A549 (cell line): ENCODE results near the gene TM4SF1. TPM values are rescaled to one million over a fixed set of nuclear protein-coding genes. Genes with fewer than 3 reads are reported as not detected.
A peak's percentile ranks its signal among the peaks of the same experiment; 100 is the strongest.

ENCODE experiments used
- ATAC-seq, 2 experiments: fragments of 200-7000 bp in 1 of 2; fragments of >200 bp in 1 of 2; cut with Nextera tagmentation in 1 of 2; cut with Tn5 transposase in 1 of 2; 3 replicates each; pipeline versions ENCODE4 v1.8.0 to v1.9.1; 2018 to 2020; ENCODE audit warnings: mild to moderate bottlenecking in 1 of 2, moderate library complexity in 1 of 2
- CTCF ChIA-PET: fragments of 300-600 bp; sonication (Branson Sonifier 250); formaldehyde crosslinking; extraction: SDS; loops from one replicate; lab custom pipeline; 2021; ENCODE audit warnings: antibody characterized with exemption, inconsistent platforms; lab: Yijun Ruan, JAX
- POLR2A ChIA-PET: fragments of 350-600 bp; formaldehyde crosslinking; extraction: SDS; loops from one replicate; lab custom pipeline; 2021; ENCODE audit warnings: antibody characterized with exemption, inconsistent platforms; lab: Yijun Ruan, JAX
- DNase-seq, 2 experiments: peaks; one replicate each; pipeline versions ENCODE4 v3.0.0 to v3.0.0-alpha.2; 2011 to 2016; ENCODE audit warnings: low read depth in 1 of 2, low spot score in 1 of 2
- FAIRE-seq: peaks from 2 replicates; lab custom pipeline; 2011; peaks lifted over from hg19 to GRCh38; lab: Jason Lieb, UNC
- H3K27ac ChIP-seq, 2 experiments: fragments of >200 bp; sonication (Bioruptor Twin); formaldehyde crosslinking; 3 replicates each; pipeline ENCODE4 v1.5.1; 2016 to 2017
- H3K4me1 ChIP-seq: fragments of >200 bp; sonication (Bioruptor Twin); formaldehyde crosslinking; 3 replicates; pipeline ENCODE4 v1.6.1; 2016
- H3K4me2 ChIP-seq: fragments of >200 bp; sonication (Bioruptor Twin); formaldehyde crosslinking; 3 replicates; pipeline ENCODE4 v1.6.1; 2016
- H3K4me3 ChIP-seq: fragments of >200 bp; sonication (Bioruptor Twin); formaldehyde crosslinking; 3 replicates; pipeline ENCODE4 v1.5.1; 2016
- H3K9me3 ChIP-seq: fragments of >200 bp; sonication (Bioruptor Twin); formaldehyde crosslinking; 3 replicates; pipeline ENCODE4 v1.6.1; 2016
- EP300 ChIP-seq, 2 experiments: fragments of >200 bp; sonication (Bioruptor Twin); formaldehyde crosslinking; IDR thresholded peaks; 2 replicates in 1 of 2; 3 replicates in 1 of 2; pipeline ENCODE4 v1.6.1; 2016 to 2017
- FOXS1 ChIP-seq: fragments of 250-450 bp; sonication (Bioruptor Pico); IDR thresholded peaks from 2 replicates; pipeline ENCODE4 v1.5.0; 2020; ENCODE audit warnings: mild to moderate bottlenecking, moderate library complexity
- HES2 ChIP-seq: fragments of >200 bp; sonication (Bioruptor Twin); formaldehyde crosslinking; IDR thresholded peaks from 2 replicates; pipeline ENCODE4 v1.6.1; 2016
- HOXB5 ChIP-seq: fragments of 250-450 bp; sonication (Bioruptor Pico); IDR thresholded peaks from 2 replicates; pipeline ENCODE4 v1.5.0; 2020; ENCODE audit warnings: mild to moderate bottlenecking, moderate library complexity
- JUN ChIP-seq, 2 experiments: fragments of >200 bp; sonication (Bioruptor Twin); formaldehyde crosslinking; IDR thresholded peaks; 2 replicates in 1 of 2; 3 replicates in 1 of 2; pipeline ENCODE4 v1.6.1; 2016 to 2017
- MAFK ChIP-seq: fragments of 450-650 bp; IDR thresholded peaks from 2 replicates; pipeline ENCODE4 v1.6.1; 2014; ENCODE audit not compliant: partially characterized antibody
- MYC ChIP-seq: IDR thresholded peaks from 2 replicates; pipeline ENCODE4 v1.6.1; 2012; ENCODE audit warnings: mild to moderate bottlenecking, inconsistent platforms, low read length, improper control_type of control experiment, borderline replicate concordance
- POLR2AphosphoS2 ChIP-seq: conservative IDR thresholded peaks from 2 replicates; pipeline ENCODE4 v1.6.1; 2012; ENCODE audit warnings: low read length, improper control_type of control experiment, inconsistent platforms
- RARB ChIP-seq: fragments of 250-450 bp; sonication (Bioruptor Pico); IDR thresholded peaks from 2 replicates; pipeline ENCODE4 v1.8.0; 2021; ENCODE audit warnings: mild to moderate bottlenecking, moderate library complexity
- REST ChIP-seq: fragments of 200-600 bp; sonication (generic); IDR thresholded peaks from 2 replicates; pipeline ENCODE4 v1.6.1; 2016; ENCODE audit warnings: antibody characterized with exemption, mild to moderate bottlenecking, moderate library complexity
- RFX5 ChIP-seq: fragments of 450-650 bp; IDR thresholded peaks from 2 replicates; pipeline ENCODE4 v1.7.1; 2014; ENCODE audit warnings: antibody characterized with exemption, mild to moderate bottlenecking, moderate library complexity
- RNF2 ChIP-seq: fragments of 200-600 bp; sonication (generic); IDR thresholded peaks from 2 replicates; pipeline ENCODE4 v1.6.1; 2016; ENCODE audit warnings: low read depth, mild to moderate bottlenecking, antibody characterized with exemption, moderate library complexity, borderline replicate concordance
- SMC3 ChIP-seq: fragments of >200 bp; sonication (Bioruptor Twin); formaldehyde crosslinking; IDR thresholded peaks from 3 replicates; pipeline ENCODE4 v1.6.1; 2018; ENCODE audit warnings: inconsistent platforms
- TFCP2L1 ChIP-seq: fragments of 250-450 bp; sonication (Bioruptor Pico); IDR thresholded peaks from 2 replicates; pipeline ENCODE4 v1.5.0; 2021; ENCODE audit warnings: mild to moderate bottlenecking
- ZFP36 ChIP-seq: fragments of 450-650 bp; IDR thresholded peaks from 2 replicates; pipeline ENCODE4 v1.6.1; 2014; ENCODE audit warnings: borderline replicate concordance; ENCODE audit not compliant: partially characterized antibody
- WGBS: methylation state at CpG from one replicate; pipeline ENCODE4 v1.1.6; 2017; ENCODE audit errors: missing lambda C conversion rate; 5-methylcytosine and 5-hydroxymethylcytosine counted together
- polyA plus RNA-seq, 4 experiments: library from polyadenylated mRNA; depleted of rRNA in 3 of 4; stranded (reverse); fragments of >200 nt; fragmentation: RNase III in 1 of 4; extraction: RNeasy Plus Mini Kit Qiagen cat#74134 plus additional on column Dnase treatment in 1 of 4; gene quantifications; 2 replicates in 3 of 4; 3 replicates in 1 of 4; pipeline ENCODE4 v1.2.3, GENCODE V29; 2011 to 2017
- TF ChIP-seq, protein P1 (sequence below): fragments of 450-650 bp; IDR thresholded peaks from 2 replicates; pipeline ENCODE4 v1.6.1; 2014; ENCODE audit warnings: antibody characterized with exemption
- TF ChIP-seq, protein P2 (sequence below): IDR thresholded peaks from 2 replicates; pipeline ENCODE4 v1.6.1; 2012

TM4SF1 gene
- polyA plus RNA-seq, 2 of the 4 experiments (the other 2 are of a cell fraction), result 828 to 1,208 TPM

DNA sequence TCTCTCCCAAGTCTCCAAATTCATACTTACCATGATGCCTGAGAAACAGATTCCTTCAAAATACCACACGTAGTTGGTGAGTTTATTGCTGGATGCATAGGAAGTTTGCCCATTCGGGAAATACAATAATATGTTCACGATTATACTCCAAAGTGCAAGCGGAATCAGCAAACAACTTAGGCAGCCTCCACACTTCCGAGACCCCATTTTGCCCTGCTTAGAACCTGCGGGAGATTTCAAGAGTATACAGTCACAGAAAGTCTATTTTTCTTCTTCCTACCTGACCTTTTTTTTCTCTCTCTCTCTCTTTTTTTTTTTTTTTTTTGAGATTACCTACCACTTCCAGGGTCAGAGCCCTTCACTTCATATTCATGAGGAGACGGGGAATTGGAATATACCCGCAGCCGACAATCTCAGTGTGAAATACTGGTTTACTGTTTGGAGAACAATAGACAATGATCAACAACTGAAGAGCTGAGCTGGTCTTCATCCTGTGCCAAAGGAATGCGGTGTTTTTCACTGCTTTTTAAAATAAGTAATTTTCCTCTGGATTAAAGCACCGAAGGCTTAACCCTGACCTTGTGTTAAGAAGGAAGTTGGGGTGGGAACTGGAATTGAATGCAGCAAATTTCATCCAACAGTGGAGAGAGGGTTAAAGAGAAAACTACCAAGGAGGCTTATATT is 44.1 kb downstream of the TM4SF1 start, which contains the start of gene TM4SF18:
Gene TM4SF18, minus strand, starts transcription at position 461 of the 684 bp plus-strand sequence. Its CDS starts 254 bp downstream, at position 207.
- peak within 1 kb of the TSS; percentile 91 for H3K27ac ChIP-seq
- ChIA-PET CTCF (interaction anchor here (0.7 to 3.8 kb wide), 37 partner anchors 9 to 379 kb away, joined by 3 to 27 read pairs (median 5); no protein-coding TSS in a partner anchor), POLR2A (interaction anchor here (1.0 to 2.1 kb wide), 4 partner anchors 18 to 56 kb away, joined by 3 to 8 read pairs (median 5); no protein-coding TSS in a partner anchor)
- no peaks in the 10 kb centered on the region for H3K9me3 ChIP-seq
- H3K4me1 ChIP-seq, result peaks cover 67% of the 10 kb centered on the region
- ATAC-seq, result peak; percentile 26 to 62; a peak in 5 of 6 replicates
- WGBS, result 2% methylated on average over 11 of the region's 11 CpGs
- peak within 1 kb of the TSS; percentile 77 for H3K4me2 ChIP-seq
- peak; percentile 92 for FAIRE-seq
- TF ChIP-seq, protein P1, sequence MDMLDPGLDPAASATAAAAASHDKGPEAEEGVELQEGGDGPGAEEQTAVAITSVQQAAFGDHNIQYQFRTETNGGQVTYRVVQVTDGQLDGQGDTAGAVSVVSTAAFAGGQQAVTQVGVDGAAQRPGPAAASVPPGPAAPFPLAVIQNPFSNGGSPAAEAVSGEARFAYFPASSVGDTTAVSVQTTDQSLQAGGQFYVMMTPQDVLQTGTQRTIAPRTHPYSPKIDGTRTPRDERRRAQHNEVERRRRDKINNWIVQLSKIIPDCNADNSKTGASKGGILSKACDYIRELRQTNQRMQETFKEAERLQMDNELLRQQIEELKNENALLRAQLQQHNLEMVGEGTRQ, result no peak
- TF ChIP-seq MYC, result 0 out of 2 replicates have a peak, but pooled peaks have one; percentile 11
- TF ChIP-seq, all 56 proteins: peak for 1
- DNase-seq, result peak in 1 of 2 experiments; percentile 36
- H3K4me3 ChIP-seq, result peak within 1 kb of the TSS; percentile 39

GRCh38 chr3:149332771-149333170 is 44.7 kb downstream of the TM4SF1 start:
- Histone ChIP-seq H3K4me1 (peaks cover 70% of the 10 kb centered on the region), H3K9me3 (no peaks in the 10 kb centered on the region), H3K4me3 (peak overlapping the region; percentile 39), H3K27ac (peak overlapping the region; percentile 91), H3K4me2 (peak overlapping the region; percentile 77)
- peak in 1 of 2 experiments; percentile 24 for DNase-seq
- CTCF ChIA-PET, result interaction anchor here (0.9 to 3.8 kb wide), 17 partner anchors 8 to 379 kb away, joined by 3 to 27 read pairs (median 6); no protein-coding TSS in a partner anchor
- POLR2A ChIA-PET, result interaction anchor here (1.0 to 2.1 kb wide), 3 partner anchors 32 to 203 kb away, joined by 3 to 8 read pairs (median 6); partner anchors contain the start of gene HPS3
- TF ChIP-seq HOXB5 (CRISPR knock-in tag), result no peak
- TF ChIP-seq FOXS1 (CRISPR knock-in tag), result no peak
- no peak for TF ChIP-seq TFCP2L1
- no peak for TF ChIP-seq JUN (IDR thresholded peaks at IDR 0.05)
- TF ChIP-seq REST, result no peak
- TF ChIP-seq RARB, result no peak
- TF ChIP-seq POLR2AphosphoS2, result no peak
- TF ChIP-seq RFX5, result no peak
- no peak for TF ChIP-seq RNF2
- TF ChIP-seq, protein P2, sequence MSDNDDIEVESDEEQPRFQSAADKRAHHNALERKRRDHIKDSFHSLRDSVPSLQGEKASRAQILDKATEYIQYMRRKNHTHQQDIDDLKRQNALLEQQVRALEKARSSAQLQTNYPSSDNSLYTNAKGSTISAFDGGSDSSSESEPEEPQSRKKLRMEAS, result no peak
- no peak for TF ChIP-seq ZFP36
- no peak for TF ChIP-seq EP300 (IDR thresholded peaks at IDR 0.05)
- no peak for TF ChIP-seq HES2
- no peak for FAIRE-seq
- peak in 1 of 2 experiments; percentile 21; a peak in 4 of 6 replicates for ATAC-seq

GRCh38 chr3:149332227-149332765 is 45.2 kb downstream of the TM4SF1 start:
- DNase-seq, result no peak
- peak; percentile 86 for FAIRE-seq
- TF ChIP-seq MAFK, result peak; percentile 88
- TF ChIP-seq ZFP36, result no peak
- no peak for TF ChIP-seq SMC3
- TF ChIP-seq, all 56 proteins: peak for 1
- ATAC-seq, result no peak
- POLR2A ChIA-PET, result interaction anchor here (1.0 to 2.1 kb wide), 3 partner anchors 32 to 203 kb away, joined by 3 to 8 read pairs (median 6); partner anchors contain the start of gene HPS3
- Histone ChIP-seq H3K4me3 (peak overlapping the region; percentile 39), H3K4me2 (peak overlapping the region; percentile 77), H3K27ac (peak overlapping the region; percentile 91), H3K9me3 (no peaks in the 10 kb centered on the region), H3K4me1 (peaks cover 74% of the 10 kb centered on the region)
- WGBS, result 2% methylated on average over 1 of the region's 1 CpG
- CTCF ChIA-PET, result interaction anchor here (0.9 to 3.8 kb wide), 14 partner anchors 8 to 378 kb away, joined by 3 to 27 read pairs (median 6); no protein-coding TSS in a partner anchor
